NK-92 treated with Interleukin-12 subunit alpha and Interleukin-12 subunit beta, amount 100 ng/mL, for 24 hours (cell line): ENCODE data around the gene AKR7A3.
A peak's percentile ranks its signal among the peaks of the same experiment; 100 is the strongest.

Experiments used
- DNase-seq: peaks from one replicate; lab custom pipeline; 2025; lab: John Stamatoyannopoulos, UW

AKR7A3 gene

DNA sequence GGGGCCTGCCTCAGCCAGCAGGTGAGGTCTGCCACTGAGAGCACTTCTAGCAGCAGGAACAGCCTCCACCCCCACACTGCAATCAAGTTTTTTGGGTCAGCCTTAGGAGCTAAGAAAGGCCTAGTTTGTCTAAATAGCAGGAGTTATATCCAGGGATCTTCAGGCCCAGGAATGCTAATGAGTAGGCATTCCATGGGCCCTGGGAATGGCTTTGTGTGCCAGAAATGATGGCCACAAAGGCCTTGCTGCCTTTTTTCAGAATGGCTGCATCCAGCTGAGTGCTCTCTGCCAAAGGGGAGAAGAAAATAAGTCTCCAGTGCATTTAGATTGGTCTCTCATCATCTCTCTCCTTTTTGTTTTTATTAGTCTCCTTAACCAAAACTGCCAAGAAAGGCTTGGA, 34.2 kb downstream of the AKR7A3 start:
- DNase-seq: no peak

DNA sequence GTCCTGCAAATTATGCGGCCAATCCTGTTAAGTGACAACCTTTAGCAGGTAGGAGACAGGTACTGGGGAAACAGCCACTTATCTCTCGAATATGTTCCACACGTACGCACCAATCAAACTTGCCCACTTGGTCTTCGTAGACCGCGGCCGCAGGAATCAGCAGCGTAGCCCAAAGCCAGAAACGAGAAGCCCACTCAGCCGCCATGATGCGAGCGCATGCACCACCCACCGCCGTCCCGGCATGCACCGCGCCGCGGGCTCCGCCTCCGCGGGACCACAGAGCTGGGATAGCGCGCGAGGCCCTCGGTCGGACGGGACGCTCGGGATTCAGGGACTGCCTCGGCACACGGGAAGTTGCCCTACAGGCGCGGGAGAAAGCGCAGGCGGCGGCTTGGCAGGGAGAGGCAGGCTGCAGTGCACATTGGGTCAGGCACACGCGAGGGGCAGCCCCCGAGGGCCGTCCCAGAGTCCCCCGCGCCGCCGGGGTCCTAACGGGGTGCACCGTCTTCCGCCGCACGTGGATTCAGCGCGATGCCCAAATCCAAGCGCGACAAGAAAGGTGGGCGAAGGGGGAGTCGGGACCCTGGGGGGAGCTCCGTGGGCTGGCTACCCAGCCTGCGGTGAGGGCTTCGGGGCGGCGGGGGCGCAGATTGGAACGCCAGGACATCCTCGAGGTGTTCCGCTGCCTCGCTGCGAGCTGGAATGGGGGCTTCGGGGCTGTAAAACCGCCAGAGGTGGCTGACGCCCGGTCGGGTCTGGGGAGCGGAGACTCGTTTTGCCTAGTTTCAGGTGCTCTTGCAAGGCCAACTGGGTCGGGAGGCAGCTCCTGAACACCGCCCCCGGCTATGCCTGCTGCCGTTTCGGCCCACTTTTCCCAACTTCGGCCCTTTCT, 37.0 kb downstream of the AKR7A3 start, which contains the start of the genes EMC1 and MRTO4:
TSS of gene EMC1 (minus strand) at position 220 of the 892 bp plus-strand sequence. CDS start at position 205, 15 bp downstream.
TSS of gene MRTO4 (plus strand) at position 501 of the 892 bp plus-strand sequence. CDS start at position 532, 31 bp downstream.
- peak; percentile 87 for DNase-seq

DNA sequence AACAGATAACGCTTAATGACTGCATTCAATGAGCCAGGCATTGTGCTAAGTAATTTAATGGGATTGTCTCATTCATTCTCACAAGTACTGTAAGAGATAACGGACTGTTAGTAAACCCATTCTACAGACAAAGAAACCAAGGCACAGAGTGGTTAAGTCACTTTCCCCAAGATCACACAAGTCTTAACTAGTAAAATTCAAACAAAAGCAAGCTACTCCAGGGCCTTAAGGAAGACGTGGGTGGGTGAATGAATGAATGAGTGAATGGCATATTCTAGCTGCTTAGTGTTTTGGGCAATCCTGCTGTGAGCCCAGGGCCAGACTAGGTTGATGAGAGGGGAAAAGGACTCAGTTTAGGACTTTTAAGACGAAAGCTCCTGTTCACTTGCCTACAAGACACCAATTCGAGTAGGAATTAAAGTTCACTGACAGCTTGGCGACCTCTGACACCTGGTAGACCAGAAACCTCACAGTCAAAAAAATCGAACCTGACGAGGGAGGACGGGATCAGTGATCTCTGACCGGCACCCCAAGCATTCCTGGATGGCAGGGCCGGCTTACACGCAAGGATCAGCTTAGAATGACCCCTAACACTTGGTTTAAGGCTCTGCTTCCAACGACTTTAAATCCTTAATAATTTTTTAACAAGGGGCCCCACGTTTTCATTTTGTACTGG, 37.8 kb downstream of the AKR7A3 start:
- DNase-seq: no peak

DNA sequence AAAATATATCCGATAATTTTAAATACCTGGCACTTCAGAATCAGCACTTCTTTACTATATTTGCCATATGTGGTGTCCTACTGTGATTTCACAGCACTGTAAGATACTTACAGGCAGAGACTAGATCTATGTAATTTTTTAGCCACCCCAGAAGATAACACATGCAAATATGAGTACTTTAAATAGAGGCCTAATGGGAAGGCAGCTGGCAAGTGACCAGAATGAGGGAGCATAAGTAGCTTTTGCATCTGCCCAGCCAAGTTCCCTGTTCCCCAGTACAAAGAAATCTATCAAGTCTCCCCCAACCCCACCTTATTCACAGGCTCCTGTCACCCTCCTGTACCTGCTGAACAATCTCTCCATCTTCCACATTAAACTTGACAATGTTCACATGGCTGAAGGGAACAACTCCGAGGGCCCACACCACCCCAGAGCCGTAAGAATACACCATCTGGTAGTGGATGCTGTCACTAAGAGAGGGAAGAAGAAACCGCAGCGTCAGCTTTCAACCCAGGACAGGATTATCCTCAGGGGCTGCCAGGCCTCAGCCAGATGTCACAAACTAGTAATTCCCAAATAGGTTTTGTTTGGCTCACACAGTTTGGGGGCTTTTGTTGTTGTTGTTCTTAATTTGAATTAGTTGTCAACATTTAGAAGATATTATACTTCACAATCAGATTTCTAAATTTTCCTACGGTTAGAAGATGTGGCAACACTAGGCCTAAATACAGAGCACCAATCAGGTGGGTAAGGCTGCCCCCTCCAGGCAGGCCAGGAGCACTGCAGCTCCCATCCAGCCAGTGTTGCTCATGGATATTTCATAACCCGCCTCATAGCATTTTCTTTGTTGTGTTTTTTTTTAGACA, 47.7 kb downstream of the AKR7A3 start:
- DNase-seq: no peak

DNA sequence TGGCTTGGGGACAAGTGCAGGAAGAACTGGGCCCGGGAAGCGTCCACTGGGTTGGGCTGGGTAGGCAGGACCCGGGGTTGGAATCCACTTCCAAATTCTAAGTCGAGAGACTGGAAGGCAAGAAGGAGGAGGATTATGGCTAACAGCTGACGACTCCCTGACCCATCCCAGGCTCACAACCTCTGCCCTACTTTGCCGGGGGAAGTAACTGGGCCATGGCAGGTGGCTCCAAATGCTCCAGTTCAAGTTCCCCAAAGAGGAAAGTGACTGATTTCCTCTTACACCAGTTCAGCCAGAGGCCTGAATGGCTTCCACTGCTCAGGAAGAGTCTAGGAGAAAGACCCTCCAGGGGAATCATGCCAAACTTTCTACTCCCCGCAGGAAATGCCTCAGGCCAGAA, 48.7 kb downstream of the AKR7A3 start:
- no peak for DNase-seq

DNA sequence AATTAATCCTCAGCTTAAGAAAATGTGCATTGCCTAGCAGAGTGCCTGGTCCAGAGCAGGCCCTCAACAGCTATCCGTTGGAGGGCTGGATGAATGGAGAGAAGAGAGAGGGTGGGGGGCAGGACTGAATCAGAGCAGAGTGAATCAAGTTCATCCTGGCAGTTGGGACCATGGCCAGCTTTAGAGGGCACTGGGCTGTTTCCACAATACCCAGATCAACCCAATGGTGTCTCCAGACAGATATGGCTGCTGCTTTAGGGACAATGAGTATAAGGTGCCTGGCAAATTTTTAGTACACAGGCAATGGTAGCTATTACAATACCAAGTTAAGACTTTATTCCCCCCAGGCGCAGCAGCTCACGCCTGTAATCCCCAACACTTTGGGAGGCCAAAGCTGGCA, 54.3 kb downstream of the AKR7A3 start:
- no peak for DNase-seq
